HG03039 (cell line): ENCODE measurements around the gene RPS15.
"Not testable (repeated sequence)": the region's sequence is repeated elsewhere in the genome, so short reads cannot be mapped to it uniquely, and the experiment has no call there.

ENCODE experiments used
- ATAC-seq: cut with Tn5 transposase; IDR thresholded peaks from one replicate; pipeline ENCODE4 v1.9.1; 2021; ENCODE audit warnings: mild to moderate bottlenecking, moderate library complexity; ENCODE audit not compliant: unreplicated experiment

RPS15 gene

GRCh38 chr19:1433119-1434039, 4.8 kb upstream of the RPS15 start:
- ATAC-seq, result no peak

- no peak for ATAC-seq
Observed at GRCh38 chr19:1434040-1434366, 4.2 kb upstream of the RPS15 start.

GRCh38 chr19:1434577-1435060, 3.6 kb upstream of the RPS15 start:
- no peak for ATAC-seq

GRCh38 chr19:1435378-1435989, 2.7 kb upstream of the RPS15 start:
- no peak for ATAC-seq

GRCh38 chr19:1437609-1438008, 587 bp upstream of the RPS15 start:
- ATAC-seq, result no peak

- peak; percentile 2 for ATAC-seq
Observed at GRCh38 chr19:1438933-1439354, 748 bp downstream of the RPS15 start.

- not testable (repeated sequence) for ATAC-seq
Observed at GRCh38 chr19:1439525-1440417, 1.6 kb downstream of the RPS15 start.

GRCh38 chr19:1440418-1440801, 2.2 kb downstream of the RPS15 start:
- no peak for ATAC-seq

- no peak for ATAC-seq
Observed at GRCh38 chr19:1441022-1441426, 2.8 kb downstream of the RPS15 start.

- no peak for ATAC-seq
Observed at GRCh38 chr19:1441677-1442438, 3.7 kb downstream of the RPS15 start.

- ATAC-seq, result no peak
Observed at GRCh38 chr19:1445185-1445931, 7.2 kb downstream of the RPS15 start.

GRCh38 chr19:1445932-1446712, 7.9 kb downstream of the RPS15 start:
- no peak for ATAC-seq

GRCh38 chr19:1446713-1447481, 8.7 kb downstream of the RPS15 start:
- no peak for ATAC-seq

- ATAC-seq, result no peak
Observed at GRCh38 chr19:1447504-1447903, 9.3 kb downstream of the RPS15 start.

GRCh38 chr19:1447944-1448343, 9.7 kb downstream of the RPS15 start:
- no peak for ATAC-seq

GRCh38 chr19:1449467-1450442, 11.6 kb downstream of the RPS15 start, which contains the start of gene APC2:
APC2 (plus strand) TSS chr19:1450121; CDS start chr19:1453002, 2,881 bp downstream.
- no peak for ATAC-seq
